ENCODE results near the gene RSPO4.
"Not testable (repeated sequence)": the region's sequence is repeated elsewhere in the genome, so short reads cannot be mapped to it uniquely, and the experiment has no call there.

RSPO4 gene

GRCh38 chr20:1001911-1002681 lies at the start of gene RSPO4:
TSS of gene RSPO4 (minus strand) at chr20:1002311. CDS start at chr20:1002164, 147 bp downstream.
- DNase-seq, result no peak

GRCh38 chr20:1050440-1050839 lies 48.3 kb upstream of the RSPO4 start:
- DNase-seq, result no peak

- no peak for DNase-seq
These were observed 43.8 kb upstream of the RSPO4 start for GRCh38 chr20:1045860-1046418.

GRCh38 chr20:1041845-1042390 lies 39.8 kb upstream of the RSPO4 start:
- DNase-seq, result no peak

- DNase-seq, result no peak
These were observed 36.1 kb upstream of the RSPO4 start for GRCh38 chr20:1038205-1038604.

GRCh38 chr20:1037039-1037438 lies 34.9 kb upstream of the RSPO4 start:
- no peak for DNase-seq

GRCh38 chr20:1035466-1035865 lies 33.4 kb upstream of the RSPO4 start:
- DNase-seq, result no peak

GRCh38 chr20:1034415-1034789 lies 32.3 kb upstream of the RSPO4 start:
- peak in 1 of 2 experiments; percentile 36 for DNase-seq

- DNase-seq, result peak in 1 of 2 experiments; percentile 51
These were observed 31.8 kb upstream of the RSPO4 start for GRCh38 chr20:1033751-1034414.

GRCh38 chr20:1029980-1030379 lies 27.9 kb upstream of the RSPO4 start:
- no peak for DNase-seq

- DNase-seq, result not testable (repeated sequence)
These were observed 24.1 kb upstream of the RSPO4 start for GRCh38 chr20:1026214-1026613.

GRCh38 chr20:1022871-1023270 lies 20.8 kb upstream of the RSPO4 start:
- DNase-seq, result no peak

- no peak for DNase-seq
These were observed 18.5 kb upstream of the RSPO4 start for GRCh38 chr20:1020614-1021013.

GRCh38 chr20:1019344-1019743 lies 17.2 kb upstream of the RSPO4 start:
- DNase-seq, result no peak

- DNase-seq, result no peak
These were observed 15.6 kb upstream of the RSPO4 start for GRCh38 chr20:1017677-1018076.

GRCh38 chr20:1015181-1015580 lies 13.1 kb upstream of the RSPO4 start:
- no peak for DNase-seq

GRCh38 chr20:1014471-1014870 lies 12.4 kb upstream of the RSPO4 start:
- DNase-seq, result no peak

- no peak for DNase-seq
These were observed 11.6 kb upstream of the RSPO4 start for GRCh38 chr20:1013566-1014340.

- no peak for DNase-seq
These were observed 10.5 kb upstream of the RSPO4 start for GRCh38 chr20:1012359-1013168.

GRCh38 chr20:1010659-1011058 lies 8.5 kb upstream of the RSPO4 start:
- no peak for DNase-seq

GRCh38 chr20:1005452-1006027 lies 3.4 kb upstream of the RSPO4 start:
- DNase-seq, result peak; percentile 7 to 72
